NCI-H2196 treated with DMSO at 0.1 percent for 48 hours (cell line): Measurements from ENCODE around the gene GMPR.

Experiments
- DNase-seq: peaks from one replicate; lab custom pipeline; 2025; ENCODE audit not compliant: unreplicated experiment; lab: John Stamatoyannopoulos, UW

The GMPR gene

GRCh38 chr6:16270178-16270794, 31.9 kb downstream of the GMPR start:
- no peak for DNase-seq

GRCh38 chr6:16271428-16271827, 33.0 kb downstream of the GMPR start:
- DNase-seq, result no peak

GRCh38 chr6:16272201-16272600, 33.8 kb downstream of the GMPR start:
- DNase-seq, result no peak

GRCh38 chr6:16273256-16273655, 34.9 kb downstream of the GMPR start:
- DNase-seq, result no peak

- DNase-seq, result no peak
Measured at GRCh38 chr6:16274483-16274882, 36.1 kb downstream of the GMPR start.

GRCh38 chr6:16274885-16275589, 36.6 kb downstream of the GMPR start:
- DNase-seq, result no peak

- no peak for DNase-seq
Measured at GRCh38 chr6:16277101-16277981, 39.0 kb downstream of the GMPR start.

- peak; percentile 36 for DNase-seq
Measured at GRCh38 chr6:16278048-16278724, 39.8 kb downstream of the GMPR start.

- no peak for DNase-seq
Measured at GRCh38 chr6:16278750-16279149, 40.4 kb downstream of the GMPR start.

GRCh38 chr6:16279243-16279642, 40.9 kb downstream of the GMPR start:
- no peak for DNase-seq

GRCh38 chr6:16282370-16282769, 44.0 kb downstream of the GMPR start:
- DNase-seq, result no peak

GRCh38 chr6:16284472-16284871, 46.1 kb downstream of the GMPR start:
- DNase-seq, result no peak

- no peak for DNase-seq
Measured at GRCh38 chr6:16285467-16286150, 47.2 kb downstream of the GMPR start.

- no peak for DNase-seq
Measured at GRCh38 chr6:16286151-16286522, 47.8 kb downstream of the GMPR start.

- DNase-seq, result no peak
Measured at GRCh38 chr6:16288163-16288562, 49.8 kb downstream of the GMPR start.

- no peak for DNase-seq
Measured at GRCh38 chr6:16291739-16292138, 53.4 kb downstream of the GMPR start.

- DNase-seq, result no peak
Measured at GRCh38 chr6:16292432-16292831, 54.0 kb downstream of the GMPR start.

- no peak for DNase-seq
Measured at GRCh38 chr6:16292942-16293341, 54.6 kb downstream of the GMPR start.

GRCh38 chr6:16294371-16294770, 56.0 kb downstream of the GMPR start:
- no peak for DNase-seq

- DNase-seq, result no peak
Measured at GRCh38 chr6:16295060-16295459, 56.7 kb downstream of the GMPR start.

GRCh38 chr6:16295471-16295870, 57.1 kb downstream of the GMPR start:
- DNase-seq, result no peak
